22Rv1 (cell line): ENCODE data around the gene AIF1.
A peak's percentile ranks its signal among the peaks of the same experiment; 100 is the strongest.

Source experiments
- H3K27ac ChIP-seq: fragments of 450-650 bp; 2 replicates; pipeline ENCODE4 v1.5.1; 2017
- CTCF ChIP-seq: fragments of 450-650 bp; IDR thresholded peaks from 2 replicates; pipeline ENCODE4 v1.5.1; 2017; ENCODE audit warnings: mild to moderate bottlenecking
- ZFX ChIP-seq: fragments of 450-650 bp; IDR thresholded peaks from 2 replicates; pipeline ENCODE4 v1.6.1; 2017; ENCODE audit warnings: antibody characterized with exemption, borderline replicate concordance

Gene AIF1

GRCh38 chr6:31578184-31579118 lies 36.6 kb upstream of the AIF1 start:
- TF ChIP-seq ZFX: no peak
- TF ChIP-seq CTCF: no peak
- H3K27ac ChIP-seq: no peak overlapping the region

- H3K27ac ChIP-seq: no peak overlapping the region
Measured at GRCh38 chr6:31579119-31579505, 35.9 kb upstream of the AIF1 start.

GRCh38 chr6:31579546-31580437 lies 35.2 kb upstream of the AIF1 start:
- no peak overlapping the region for H3K27ac ChIP-seq

More at GRCh38 chr6:31579119-31579505, 35.9 kb upstream of the AIF1 start:
- TF ChIP-seq ZFX (no peak), CTCF (no peak)

GRCh38 chr6:31580438-31580740 lies 34.6 kb upstream of the AIF1 start:
- no peak overlapping the region for H3K27ac ChIP-seq

More at GRCh38 chr6:31579546-31580437, 35.2 kb upstream of the AIF1 start:
- TF ChIP-seq CTCF (no peak), ZFX (no peak)

GRCh38 chr6:31580807-31581433 lies 34.1 kb upstream of the AIF1 start:
- no peak overlapping the region for H3K27ac ChIP-seq
- TF ChIP-seq ZFX: no peak
- TF ChIP-seq CTCF: peak; percentile 99

More at GRCh38 chr6:31580438-31580740, 34.6 kb upstream of the AIF1 start:
- TF ChIP-seq CTCF (no peak), ZFX (no peak)

GRCh38 chr6:31581434-31582229 lies 33.4 kb upstream of the AIF1 start:
- no peak overlapping the region for H3K27ac ChIP-seq
- TF ChIP-seq CTCF: no peak
- no peak for TF ChIP-seq ZFX
